Right lobe of liver (tissue), 4 donors: ENCODE data around the gene ABHD5.

ENCODE experiments used
- POLR2A ChIP-seq: fragments of 450-650 bp; IDR thresholded peaks from one replicate; pipeline ENCODE4 v1.6.1; 2017; ENCODE audit warnings: antibody characterized with exemption, mild to moderate bottlenecking
- TF ChIP-seq, protein P1 (sequence below), 4 donors: fragments of 200-600 bp in 3 of 4; fragments of 450-650 bp in 1 of 4; IDR thresholded peaks; one replicate each; pipeline versions ENCODE4 v1.5.1 to v1.8.0; 2016 to 2022; ENCODE audit warnings: antibody characterized with exemption in 4 of 4, mild to moderate bottlenecking in 2 of 4
- donor health status: DM: no; HTN: no; CAD: no.
- donor health status: DM: no; HTN: no; CAD: no.
- donor health status: DM: no; HTN: yes; CAD: no.

DNA sequence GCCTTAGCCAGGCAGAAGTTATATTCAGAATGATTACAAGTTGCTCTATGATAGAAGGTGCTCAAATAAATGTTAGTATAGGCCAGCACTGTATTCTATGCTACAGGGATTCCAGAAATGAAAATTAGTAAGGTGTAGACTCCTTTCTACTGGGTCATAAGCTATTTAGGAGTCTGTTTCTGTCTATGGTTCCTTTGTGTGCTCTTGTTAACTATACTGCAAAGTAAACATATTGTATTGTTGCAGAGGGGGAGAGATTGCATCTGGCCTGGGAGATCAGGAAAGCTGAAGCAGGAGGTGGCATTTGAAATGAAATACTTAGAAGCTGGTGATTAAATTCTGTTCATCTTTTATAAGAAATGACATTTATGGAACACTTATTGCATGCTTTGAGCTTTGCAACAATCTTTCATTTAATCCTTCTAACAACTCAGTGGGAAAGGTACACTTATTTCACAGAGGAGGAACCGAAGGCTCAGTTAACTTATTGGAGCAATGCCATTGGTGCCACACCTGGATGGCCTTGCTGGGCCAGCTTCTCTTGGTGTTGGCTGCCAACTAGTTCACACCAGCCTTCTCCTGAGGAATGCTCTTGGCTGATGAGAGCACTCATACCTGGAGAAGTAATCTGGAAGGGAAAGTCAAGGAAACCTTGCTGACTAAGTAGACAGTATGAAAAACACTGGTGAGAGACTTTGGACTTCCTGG is 39.1 kb downstream of the ABHD5 start:
- TF ChIP-seq POLR2A: no peak
- TF ChIP-seq, protein P1, sequence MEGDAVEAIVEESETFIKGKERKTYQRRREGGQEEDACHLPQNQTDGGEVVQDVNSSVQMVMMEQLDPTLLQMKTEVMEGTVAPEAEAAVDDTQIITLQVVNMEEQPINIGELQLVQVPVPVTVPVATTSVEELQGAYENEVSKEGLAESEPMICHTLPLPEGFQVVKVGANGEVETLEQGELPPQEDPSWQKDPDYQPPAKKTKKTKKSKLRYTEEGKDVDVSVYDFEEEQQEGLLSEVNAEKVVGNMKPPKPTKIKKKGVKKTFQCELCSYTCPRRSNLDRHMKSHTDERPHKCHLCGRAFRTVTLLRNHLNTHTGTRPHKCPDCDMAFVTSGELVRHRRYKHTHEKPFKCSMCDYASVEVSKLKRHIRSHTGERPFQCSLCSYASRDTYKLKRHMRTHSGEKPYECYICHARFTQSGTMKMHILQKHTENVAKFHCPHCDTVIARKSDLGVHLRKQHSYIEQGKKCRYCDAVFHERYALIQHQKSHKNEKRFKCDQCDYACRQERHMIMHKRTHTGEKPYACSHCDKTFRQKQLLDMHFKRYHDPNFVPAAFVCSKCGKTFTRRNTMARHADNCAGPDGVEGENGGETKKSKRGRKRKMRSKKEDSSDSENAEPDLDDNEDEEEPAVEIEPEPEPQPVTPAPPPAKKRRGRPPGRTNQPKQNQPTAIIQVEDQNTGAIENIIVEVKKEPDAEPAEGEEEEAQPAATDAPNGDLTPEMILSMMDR (IDR thresholded peaks at IDR 0.05): no peak
